Small intestine (tissue), 7 donors: ENCODE measurements around the gene PPP2R3C. TPM values are rescaled to one million over a fixed set of nuclear protein-coding genes. Genes with fewer than 3 reads are reported as not detected.

Experiments
- DNase-seq, 2 donors: peaks; one replicate each; pipeline versions ENCODE4 v3.0.0 to v3.0.0-alpha.2; 2013
- FAIRE-seq: peaks from 2 replicates; lab custom pipeline; 2012; peaks lifted over from hg19 to GRCh38; lab: Jason Lieb, UNC
- H3K27ac ChIP-seq, 3 donors: one replicate each; pipeline ENCODE4 v1.5.1; 2013; ENCODE audit warnings: low read length in 2 of 3, mild to moderate bottlenecking in 2 of 3, control low read depth in 1 of 3, inconsistent platforms in 1 of 3, low read depth in 1 of 3, moderate library complexity in 1 of 3
- H3K27me3 ChIP-seq, 3 donors: one replicate each; pipeline ENCODE4 v1.6.1; 2013; ENCODE audit warnings: low read length in 3 of 3, inconsistent platforms in 1 of 3; ENCODE audit not compliant: control insufficient read depth in 3 of 3, insufficient read depth in 3 of 3
- H3K36me3 ChIP-seq, 3 donors: one replicate each; pipeline ENCODE4 v1.6.1; 2013; ENCODE audit warnings: low read length in 3 of 3, inconsistent platforms in 1 of 3, low read depth in 1 of 3, mild to moderate bottlenecking in 1 of 3, moderate library complexity in 1 of 3; ENCODE audit not compliant: control insufficient read depth in 3 of 3, insufficient read depth in 2 of 3
- H3K4me1 ChIP-seq, 3 donors: one replicate each; pipeline ENCODE4 v1.6.1; 2013; ENCODE audit warnings: low read length in 2 of 3, inconsistent platforms in 1 of 3, low read depth in 1 of 3, mild to moderate bottlenecking in 1 of 3, moderate library complexity in 1 of 3; ENCODE audit not compliant: control insufficient read depth in 3 of 3, insufficient read depth in 2 of 3
- H3K4me3 ChIP-seq, 3 donors: one replicate each; pipeline ENCODE4 v1.5.1; 2013; ENCODE audit warnings: low read length in 3 of 3, control low read depth in 1 of 3, inconsistent platforms in 1 of 3, low read depth in 1 of 3, mild to moderate bottlenecking in 1 of 3, moderate library complexity in 1 of 3
- H3K9me3 ChIP-seq, 2 donors: one replicate each; pipeline ENCODE4 v1.6.1; 2013; ENCODE audit warnings: low read depth in 1 of 2, low read length in 1 of 2; ENCODE audit not compliant: control insufficient read depth in 2 of 2, insufficient read depth in 1 of 2
- WGBS, 3 donors: extraction: QIAGEN DNeasy Blood & Tissue Kit; methylation state at CpG; one replicate each; pipeline ENCODE4 v1.1.7; 2013; 5-methylcytosine and 5-hydroxymethylcytosine counted together
- polyA plus RNA-seq, 4 donors: library from polyadenylated mRNA; stranded (reverse) in 3 of 4; unstranded in 1 of 4; fragments of 200-250 nt in 3 of 4; fragments of 120-200 nt in 1 of 4; gene quantifications; one replicate each; pipeline versions ENCODE4 v1.2.1 to v1.2.3, GENCODE V29; 2013
- donor health status: healthy with polysubstance abuse.
- donor health status: control.
- donor health status: control.
- donor health status: Bipolar disorder and iron deficiency.
- donor health status: healthy.

Gene PPP2R3C
- polyA plus RNA-seq, 4 donors = 23.3 to 50.0 (median 49.1) TPM

- no peak for FAIRE-seq
- no peaks in the 10 kb centered on the region for H3K27me3 ChIP-seq
- H3K9me3 ChIP-seq = no peaks in the 10 kb centered on the region
- no peak overlapping the region for H3K27ac ChIP-seq
- WGBS, 3 donors = 97 to 98% methylated on average over 2 of the region's 2 CpGs; no CpG with 5 or more reads in 1 of the 3 donors
- H3K4me1 ChIP-seq = no peaks in the 10 kb centered on the region
- peak in 1 of 2 donors; percentile 38 for DNase-seq
- no peak overlapping the region for H3K4me3 ChIP-seq
- peaks cover 0 to 28% (median 3%) of the 10 kb centered on the region in 3 donors for H3K36me3 ChIP-seq
These were observed 19.2 kb upstream of the PPP2R3C start for GRCh38 chr14:35140718-35141581.

- no peaks in the 10 kb centered on the region for H3K4me1 ChIP-seq
- WGBS, 3 donors = 50 to 75% (median 65%) methylated on average over 2 to 5 of the region's 5 CpGs
- FAIRE-seq (no peak), DNase-seq (no peak)
- no peak overlapping the region for H3K27ac ChIP-seq
- H3K36me3 ChIP-seq = peaks cover 2 to 41% (median 3%) of the 10 kb centered on the region in 3 donors
- H3K27me3 ChIP-seq = no peaks in the 10 kb centered on the region
- H3K9me3 ChIP-seq = no peaks in the 10 kb centered on the region
- H3K4me3 ChIP-seq = no peak overlapping the region
These were observed 16.8 kb upstream of the PPP2R3C start for GRCh38 chr14:35138585-35138984.

- no peaks in the 10 kb centered on the region for H3K4me1 ChIP-seq
- H3K27me3 ChIP-seq = no peaks in the 10 kb centered on the region
- no peak overlapping the region for H3K4me3 ChIP-seq
- peaks cover 0 to 12% of the 10 kb centered on the region in 2 donors for H3K9me3 ChIP-seq
- FAIRE-seq (no peak), DNase-seq (no peak)
- 84 to 92% (median 87%) methylated on average over 4 of the region's 4 CpGs for WGBS, 3 donors
- peaks cover 3 to 47% (median 4%) of the 10 kb centered on the region in 3 donors for H3K36me3 ChIP-seq
- no peak overlapping the region for H3K27ac ChIP-seq
These were observed 12.7 kb upstream of the PPP2R3C start for GRCh38 chr14:35134329-35135123.

GRCh38 chr14:35133542-35134328 is 11.9 kb upstream of the PPP2R3C start:
- H3K9me3 ChIP-seq = peaks cover 0 to 12% of the 10 kb centered on the region in 2 donors
- DNase-seq (no peak), FAIRE-seq (no peak)
- H3K27ac ChIP-seq = no peak overlapping the region
- H3K4me3 ChIP-seq = no peak overlapping the region
- 79 to 83% (median 80%) methylated on average over 6 of the region's 6 CpGs for WGBS, 3 donors
- no peaks in the 10 kb centered on the region for H3K27me3 ChIP-seq
- peaks cover 3 to 49% (median 4%) of the 10 kb centered on the region in 3 donors for H3K36me3 ChIP-seq
- H3K4me1 ChIP-seq = no peaks in the 10 kb centered on the region

GRCh38 chr14:35124127-35124526 is 2.3 kb upstream of the PPP2R3C start:
- FAIRE-seq = no peak
- H3K4me1 ChIP-seq = peaks cover 0 to 14% (median 0%) of the 10 kb centered on the region in 3 donors
- H3K27me3 ChIP-seq = no peaks in the 10 kb centered on the region
- 79 to 91% (median 88%) methylated on average over 1 of the region's 1 CpG for WGBS, 3 donors
- no peak overlapping the region for H3K4me3 ChIP-seq
- peaks cover 0 to 17% (median 0%) of the 10 kb centered on the region in 3 donors for H3K36me3 ChIP-seq
- no peaks in the 10 kb centered on the region for H3K9me3 ChIP-seq
- no peak overlapping the region for H3K27ac ChIP-seq
- no peak for DNase-seq

GRCh38 chr14:35123388-35123703 is 1.6 kb upstream of the PPP2R3C start:
- H3K4me1 ChIP-seq = peaks cover 0 to 14% (median 0%) of the 10 kb centered on the region in 3 donors
- WGBS, 3 donors = 12 to 38% (median 15%) methylated on average over 3 of the region's 3 CpGs
- FAIRE-seq (no peak), DNase-seq (peak in 1 of 2 donors; percentile 26)
- peaks cover 0 to 16% (median 0%) of the 10 kb centered on the region in 3 donors for H3K36me3 ChIP-seq
- H3K9me3 ChIP-seq = no peaks in the 10 kb centered on the region
- no peaks in the 10 kb centered on the region for H3K27me3 ChIP-seq
- peak overlapping the region; percentile 90 to 98 (median 95) for H3K27ac ChIP-seq
- H3K4me3 ChIP-seq = peak overlapping the region in 2 of 3 donors; percentile 77 to 93

GRCh38 chr14:35122696-35123387 is 1.1 kb upstream of the PPP2R3C start:
- Histone ChIP-seq H3K4me3 (peak overlapping the region; percentile 34 to 93 (median 77)), H3K4me1 (peaks cover 0 to 14% (median 3%) of the 10 kb centered on the region in 3 donors), H3K27ac (peak overlapping the region; percentile 90 to 98 (median 95)), H3K9me3 (no peaks in the 10 kb centered on the region), H3K27me3 (no peaks in the 10 kb centered on the region), H3K36me3 (peaks cover 0 to 16% (median 0%) of the 10 kb centered on the region in 3 donors)
- DNase-seq (peak in 1 of 2 donors; percentile 63), FAIRE-seq (no peak)
- WGBS, 3 donors = 1 to 6% (median 3%) methylated on average over 23 of the region's 23 CpGs
